DMS153 (cell line): ENCODE measurements around the gene IQCM.
"Not testable (repeated sequence)": the region's sequence is repeated elsewhere in the genome, so short reads cannot be mapped to it uniquely, and the experiment has no call there.

Experiments
- DNase-seq: peaks from one replicate; lab custom pipeline; 2025; lab: John Stamatoyannopoulos, UW

Gene IQCM

GRCh38 chr4:149468669-149469068, 347.0 kb downstream of the IQCM start:
- not testable (repeated sequence) for DNase-seq

- DNase-seq, result no peak
Measured at GRCh38 chr4:149466446-149466845, 349.2 kb downstream of the IQCM start.

DNA sequence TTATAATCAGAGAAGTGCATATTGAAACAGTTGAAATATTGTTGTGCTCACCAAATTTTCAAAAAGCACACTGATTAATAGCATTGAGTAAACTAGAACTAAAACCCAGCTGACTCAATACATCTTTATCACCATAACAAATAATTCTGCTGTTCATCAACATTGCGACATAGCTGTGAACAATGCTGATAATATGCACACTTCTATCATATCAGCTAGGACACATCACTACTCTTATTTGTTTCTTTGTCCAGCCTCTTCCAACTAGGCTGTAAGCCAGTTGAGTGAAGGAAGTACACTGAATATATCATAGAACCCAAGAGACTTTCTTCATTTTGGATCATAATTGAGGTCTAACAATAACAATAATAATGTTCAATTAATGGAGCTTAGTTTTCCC, 349.7 kb downstream of the IQCM start:
- no peak for DNase-seq

GRCh38 chr4:149443537-149443936, 372.1 kb downstream of the IQCM start:
- DNase-seq, result no peak

DNA sequence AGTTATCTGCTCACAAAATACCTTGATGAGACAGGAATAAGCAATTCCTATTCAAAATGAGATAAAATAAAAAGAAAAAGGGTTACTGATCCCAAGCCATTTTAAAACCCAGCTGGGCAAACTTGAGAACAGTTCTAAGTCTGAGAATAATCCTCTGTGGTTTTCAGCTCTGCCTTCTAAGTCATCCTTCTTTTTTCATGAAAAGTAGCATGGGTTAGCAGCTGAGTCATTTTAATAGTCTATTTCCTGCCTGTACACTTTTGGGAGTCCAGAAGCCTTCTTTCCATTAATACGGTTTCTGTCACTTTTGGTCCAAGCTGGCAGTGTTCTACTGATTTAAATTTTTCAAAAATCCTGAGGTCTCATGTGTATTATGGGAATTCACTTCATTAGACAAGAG, 374.3 kb downstream of the IQCM start:
- DNase-seq, result no peak

DNA sequence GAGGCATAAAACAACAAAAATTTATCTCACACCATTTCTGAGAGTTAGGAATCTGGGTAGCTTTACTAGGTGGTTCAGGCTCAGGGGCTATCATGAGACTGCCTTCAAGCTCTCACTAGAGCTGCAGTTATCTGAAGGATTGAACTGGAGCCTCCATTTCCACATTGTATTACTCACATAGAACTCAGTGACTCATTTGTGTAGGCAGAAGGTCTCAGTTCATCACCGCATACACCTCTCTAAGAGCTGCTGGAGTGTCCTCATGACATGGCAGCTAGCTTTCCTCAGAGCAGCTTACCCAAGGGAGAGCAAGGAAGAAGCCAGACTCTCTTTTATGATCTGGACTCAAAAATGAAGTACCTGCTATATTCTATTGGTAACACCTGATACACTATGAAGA, 389.2 kb downstream of the IQCM start:
- DNase-seq, result no peak

DNA sequence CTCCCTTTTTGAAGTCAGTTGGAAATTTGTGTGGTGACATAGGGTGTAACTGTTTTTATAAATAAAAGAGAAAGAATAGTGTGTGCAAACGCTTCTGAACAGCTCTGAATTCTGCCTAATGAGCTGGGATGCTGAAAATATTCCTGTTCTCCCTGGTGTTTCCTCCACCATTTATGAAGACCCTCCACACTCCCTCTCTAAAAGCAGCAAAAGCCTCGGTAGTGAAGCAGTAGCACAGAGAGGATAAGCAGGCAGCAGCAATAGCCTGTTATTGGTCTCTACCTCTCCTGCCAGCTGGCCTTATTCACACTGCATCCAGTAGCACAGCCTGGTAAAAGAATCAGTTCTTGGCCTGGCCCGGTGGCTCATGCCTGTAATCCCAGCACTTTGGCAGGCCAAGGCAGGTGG, 406.1 kb downstream of the IQCM start:
- DNase-seq, result no peak

GRCh38 chr4:149409146-149409545, 406.5 kb downstream of the IQCM start:
- no peak for DNase-seq

- DNase-seq, result no peak
Measured at GRCh38 chr4:149404143-149404542, 411.5 kb downstream of the IQCM start.

DNA sequence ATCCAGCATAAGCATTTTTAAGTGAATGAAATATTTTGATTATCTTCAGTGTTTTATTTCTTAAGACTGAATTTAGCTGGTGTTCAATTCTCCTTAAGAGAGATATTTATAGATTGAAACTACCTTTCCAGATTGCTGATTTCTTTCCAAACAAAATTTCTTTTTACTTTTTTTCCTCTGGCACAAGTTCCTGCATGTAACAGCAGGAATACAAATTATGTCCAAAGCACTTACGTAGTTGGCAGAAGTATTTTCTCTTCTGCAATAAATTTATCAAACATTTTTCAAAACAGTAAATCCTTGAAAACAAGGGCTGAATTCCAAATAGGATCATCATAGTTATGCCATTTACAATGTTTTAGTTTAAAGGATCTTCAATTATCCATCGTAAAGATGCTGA, 412.6 kb downstream of the IQCM start:
- DNase-seq, result no peak

DNA sequence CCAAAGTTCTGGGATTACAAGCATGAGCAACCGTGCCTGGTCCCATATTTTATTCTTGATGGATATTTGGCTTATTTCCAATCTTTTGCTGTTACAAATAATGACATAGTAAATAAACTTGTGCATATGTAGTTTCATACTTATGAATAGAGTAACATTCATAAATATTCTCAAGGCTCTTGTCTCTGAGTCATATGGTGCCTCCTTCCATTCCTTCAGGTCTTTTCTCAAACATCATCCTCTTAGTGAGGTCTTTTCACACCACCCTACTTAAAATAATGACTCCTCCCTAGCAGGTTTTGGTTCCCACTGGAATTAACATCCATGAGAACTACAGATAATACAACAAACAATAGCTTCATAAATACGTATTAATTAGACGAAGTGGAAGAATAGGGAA, 416.6 kb downstream of the IQCM start:
- DNase-seq, result no peak

- DNase-seq, result peak; percentile 24
Measured at GRCh38 chr4:149370785-149371420, 444.7 kb downstream of the IQCM start.

DNA sequence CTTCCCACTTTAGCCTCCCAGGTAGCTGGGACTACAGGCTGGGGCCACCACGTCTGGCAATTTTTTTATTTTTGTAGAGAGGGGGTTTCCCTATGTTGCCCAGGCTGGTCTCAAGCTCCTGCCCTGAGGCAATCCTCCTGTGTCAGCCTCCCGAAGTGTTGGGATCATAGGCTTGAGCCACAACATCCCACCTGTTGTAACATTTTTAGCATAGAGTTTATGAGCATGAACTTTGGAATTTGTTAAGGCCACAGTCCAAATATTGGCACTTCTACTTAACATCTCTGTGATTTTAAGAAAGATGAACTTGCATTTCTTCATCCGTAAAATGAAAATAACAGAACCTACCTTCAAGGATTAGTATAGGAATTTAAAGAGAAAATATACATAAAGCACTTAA, 445.6 kb downstream of the IQCM start:
- DNase-seq, result no peak

GRCh38 chr4:149353241-149353640, 462.4 kb downstream of the IQCM start:
- no peak for DNase-seq

DNA sequence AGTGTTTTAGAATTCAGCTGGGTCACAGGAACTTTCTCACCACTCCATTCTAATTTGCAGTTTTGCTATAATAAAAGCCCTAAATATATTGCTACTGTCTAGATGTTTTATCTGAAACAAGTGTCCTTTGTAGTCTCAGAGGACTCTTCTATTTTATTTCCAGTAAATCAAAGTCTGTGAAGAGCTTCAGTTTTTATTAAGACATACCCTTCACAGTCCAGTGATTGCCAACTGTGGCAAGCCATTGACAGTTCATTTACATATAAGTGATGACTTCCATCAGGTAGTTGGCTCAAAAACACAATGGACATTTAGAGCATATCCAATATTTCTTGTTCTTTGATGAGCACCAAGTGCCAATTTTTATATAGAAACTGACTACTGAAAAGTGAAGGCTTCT, 466.1 kb downstream of the IQCM start:
- no peak for DNase-seq

GRCh38 chr4:149347139-149347538, 468.5 kb downstream of the IQCM start:
- DNase-seq, result no peak

GRCh38 chr4:149345424-149345823, 470.2 kb downstream of the IQCM start:
- no peak for DNase-seq

DNA sequence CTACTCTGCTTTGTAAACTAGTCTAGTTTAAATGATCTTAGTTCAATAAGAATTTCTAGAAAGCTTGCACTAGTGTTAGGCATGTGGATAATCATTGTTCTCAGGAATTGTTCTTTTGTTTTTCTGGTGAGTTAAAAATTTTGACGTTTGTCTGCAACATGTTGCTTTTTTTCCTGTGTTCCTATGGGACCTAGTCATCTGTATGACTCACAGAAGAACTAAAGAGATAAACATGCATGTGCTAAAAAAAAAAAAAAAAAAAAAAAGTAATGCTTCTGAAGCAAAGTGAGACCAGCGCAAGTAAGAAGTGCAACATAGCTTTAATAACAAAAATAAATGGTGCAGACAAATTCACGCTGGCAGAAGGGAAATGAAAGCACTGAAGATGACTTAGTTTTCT, 471.2 kb downstream of the IQCM start:
- DNase-seq, result no peak

DNA sequence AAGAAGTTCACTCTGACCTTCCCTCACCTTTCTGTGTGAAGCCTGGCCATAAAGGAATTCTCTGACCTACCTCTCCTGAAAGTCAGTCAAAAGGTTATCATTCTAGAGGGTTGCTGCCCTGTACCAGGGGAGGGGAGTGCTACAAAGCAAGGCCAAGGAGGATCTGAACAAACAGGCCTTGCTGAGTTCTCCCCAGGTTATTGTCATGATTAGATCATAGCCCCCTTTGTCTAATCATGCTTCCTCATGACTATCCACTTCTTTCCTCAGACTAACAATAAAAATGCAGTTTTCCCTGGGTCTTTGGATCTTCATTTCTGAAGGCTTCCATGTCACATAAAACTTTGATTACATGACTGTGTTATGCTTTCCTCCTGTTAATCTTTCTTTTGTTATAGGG, 472.0 kb downstream of the IQCM start:
- no peak for DNase-seq

DNA sequence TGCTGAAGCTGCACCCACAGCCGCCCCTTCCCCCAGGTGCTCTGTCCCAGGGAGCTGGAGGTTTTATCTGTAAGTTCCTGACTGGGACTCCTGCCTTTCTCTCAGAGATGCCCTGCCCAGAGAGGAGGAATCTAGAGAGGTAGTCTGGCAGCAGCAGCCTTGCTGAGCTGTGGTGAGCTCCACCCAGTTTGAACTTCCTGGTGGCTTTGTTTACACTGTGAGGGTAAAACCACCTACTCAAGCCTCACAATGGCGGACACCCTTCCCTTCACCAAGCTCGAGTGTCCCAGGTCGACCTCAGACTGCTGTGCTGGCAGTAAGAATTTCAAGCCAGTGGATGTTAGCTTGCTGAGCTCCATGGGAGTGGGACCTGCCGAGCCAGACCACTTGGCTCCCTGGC, 474.5 kb downstream of the IQCM start:
- not testable (repeated sequence) for DNase-seq

- no peak for DNase-seq
Measured at GRCh38 chr4:149328161-149328560, 487.5 kb downstream of the IQCM start.

DNA sequence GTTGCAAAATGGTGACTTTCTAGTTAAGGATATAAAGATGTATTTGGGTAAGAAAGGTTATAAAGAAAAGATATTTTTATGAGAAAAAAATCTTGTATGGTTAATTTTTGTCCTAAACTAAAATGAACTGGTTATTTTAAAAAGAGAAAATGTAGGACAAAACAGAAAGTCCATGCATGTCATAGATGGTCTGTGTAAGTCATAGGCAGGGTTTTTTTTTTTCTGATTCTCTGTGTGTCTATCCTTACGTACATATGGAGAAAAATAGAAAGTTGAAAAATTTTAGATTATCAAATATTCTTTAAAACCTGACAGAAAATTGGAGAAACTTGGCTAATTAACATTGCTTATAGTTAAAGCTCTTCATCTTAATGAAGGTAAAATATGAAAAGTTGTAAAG, 493.4 kb downstream of the IQCM start:
- no peak for DNase-seq

GRCh38 chr4:149321438-149321837, 494.2 kb downstream of the IQCM start:
- DNase-seq, result no peak

GRCh38 chr4:149311076-149311475, 504.6 kb downstream of the IQCM start:
- DNase-seq, result no peak

- no peak for DNase-seq
Measured at GRCh38 chr4:149306537-149306936, 509.1 kb downstream of the IQCM start.
